Renal cortex interstitium (tissue), 3 donors: Measurements from ENCODE around the gene CPN2. TPM values are rescaled to one million over a fixed set of nuclear protein-coding genes. Genes with fewer than 3 reads are reported as not detected.

ENCODE experiments used
- polyA plus RNA-seq, 3 donors: library from polyadenylated mRNA; unstranded; fragments of 120-200 nt; gene quantifications; one replicate each; pipeline ENCODE4 v1.2.1, GENCODE V29; 2013; ENCODE audit not compliant: insufficient read length in 3 of 3

Gene CPN2
- polyA plus RNA-seq, 3 donors: 0.38 to 0.82 (median 0.51) TPM

Other genes starting within 250 kb of the CPN2 start
- 10 to 100 TPM; 73.7 to 94.9 (median 76.1) TPM for gene HES1, start 215.2 kb downstream of the CPN2 start, polyA plus RNA-seq
- gene LRRC15, start 18.4 kb upstream of the CPN2 start, polyA plus RNA-seq: under 1 TPM; 0.05 to 0.08 (median 0.07) TPM
- gene GP5, start 47.9 kb upstream of the CPN2 start, polyA plus RNA-seq: under 1 TPM; 0.51 to 0.95 (median 0.69) TPM
- gene ATP13A3, start 135.7 kb upstream of the CPN2 start, polyA plus RNA-seq: 100 to 1,000 TPM in 2 of 3 donors, 10 to 100 TPM in 1; 94.1 to 114 (median 106) TPM